IMR-90 (cell line): ENCODE data around the gene PCED1A. TPM values are rescaled to one million over a fixed set of nuclear protein-coding genes. Genes with fewer than 3 reads are reported as not detected.

Source experiments
- ATAC-seq: fragments of 200-7000 bp; cut with Tn5 transposase; 2 replicates; pipeline ENCODE4 v1.9.1; 2020; ENCODE audit warnings: low read depth, mild to moderate bottlenecking, moderate library complexity
- BruUV-seq: library from RNA; stranded (reverse); fragments of 400-500 nt; replicated peaks from 2 replicates; lab custom pipeline; 2021; lab: Mats Ljungman, UMichigan
- CTCF ChIA-PET: fragments of 300-600 bp; formaldehyde crosslinking; extraction: SDS; loops from one replicate; lab custom pipeline; 2021; ENCODE audit warnings: antibody characterized with exemption; lab: Yijun Ruan, JAX
- POLR2A ChIA-PET: fragments of 300-600 bp; sonication (Branson Sonifier 250); formaldehyde crosslinking; loops from one replicate; lab custom pipeline; 2022; ENCODE audit warnings: antibody characterized with exemption; ENCODE audit not compliant: unreplicated experiment; lab: Charles Lee
- DNase-seq: peaks from one replicate; pipeline ENCODE4 v3.0.0; 2013
- H2AFZ ChIP-seq: replicated peaks from 2 replicates; pipeline ENCODE3; 2013; ENCODE audit warnings: low read length, mild to moderate bottlenecking; ENCODE audit not compliant: poor library complexity
- H2AK5ac ChIP-seq: 2 replicates; pipeline ENCODE4 v1.6.1; 2013; ENCODE audit warnings: low read depth, low read length, inconsistent platforms
- H2AK9ac ChIP-seq: replicated peaks from 2 replicates; pipeline ENCODE3; 2013; ENCODE audit warnings: mild to moderate bottlenecking, low read depth, low read length, moderate library complexity; ENCODE audit not compliant: poor library complexity
- H2BK120ac ChIP-seq: 2 replicates; pipeline ENCODE4 v1.6.1; 2013; ENCODE audit warnings: low read depth, low read length, inconsistent platforms
- H2BK15ac ChIP-seq: 3 replicates; pipeline ENCODE4 v1.6.1; 2013; ENCODE audit warnings: low read depth, low read length, inconsistent platforms
- H2BK20ac ChIP-seq: 2 replicates; pipeline ENCODE4 v1.6.1; 2013; ENCODE audit warnings: low read depth, mild to moderate bottlenecking, inconsistent platforms, low read length, moderate library complexity
- H2BK5ac ChIP-seq: 2 replicates; pipeline ENCODE4 v1.6.1; 2013; ENCODE audit warnings: mild to moderate bottlenecking, low read depth, low read length, inconsistent platforms; ENCODE audit not compliant: poor library complexity, severe bottlenecking
- H3K14ac ChIP-seq: replicated peaks from 2 replicates; pipeline ENCODE4 v1.6.1; 2013; ENCODE audit warnings: low read depth, low read length, inconsistent platforms
- H3K18ac ChIP-seq: 2 replicates; pipeline ENCODE4 v1.6.1; 2013; ENCODE audit warnings: low read depth, low read length, control low read depth
- H3K23ac ChIP-seq: 2 replicates; pipeline ENCODE4 v1.6.1; 2013; ENCODE audit warnings: low read depth, low read length, inconsistent platforms
- H3K27ac ChIP-seq: 2 replicates; pipeline ENCODE4 v1.5.1; 2013; ENCODE audit warnings: mild to moderate bottlenecking, control low read depth, low read length; ENCODE audit not compliant: insufficient read depth
- H3K27me3 ChIP-seq: 2 replicates; pipeline ENCODE4 v1.6.1; 2013; ENCODE audit warnings: low read length; ENCODE audit not compliant: control insufficient read depth, insufficient read depth
- H3K36me3 ChIP-seq: 2 replicates; pipeline ENCODE4 v1.6.1; 2013; ENCODE audit warnings: low read length, mixed read lengths; ENCODE audit not compliant: control insufficient read depth, insufficient read depth
- H3K4ac ChIP-seq: 2 replicates; pipeline ENCODE4 v1.6.1; 2013; ENCODE audit warnings: low read depth, low read length, inconsistent platforms
- H3K4me1 ChIP-seq: 2 replicates; pipeline ENCODE4 v1.6.1; 2013; ENCODE audit warnings: low read length, mixed read lengths; ENCODE audit not compliant: control insufficient read depth, insufficient read depth
- H3K4me2 ChIP-seq: 2 replicates; pipeline ENCODE4 v1.6.1; 2013; ENCODE audit warnings: low read depth, mild to moderate bottlenecking, control low read depth, low read length, moderate library complexity
- H3K4me3 ChIP-seq: 2 replicates; pipeline ENCODE4 v1.5.1; 2013; ENCODE audit warnings: low read depth, mild to moderate bottlenecking, control low read depth, low read length, moderate library complexity; ENCODE audit not compliant: insufficient read depth
- H3K56ac ChIP-seq: 2 replicates; pipeline ENCODE4 v1.6.1; 2013; ENCODE audit warnings: low read length, inconsistent platforms; ENCODE audit not compliant: insufficient read depth; ENCODE audit errors: extremely low read depth
- H3K79me1 ChIP-seq, 2 experiments: 2 replicates each; pipeline ENCODE4 v1.6.1; 2013; ENCODE audit warnings: low read length in 2 of 2, inconsistent platforms in 1 of 2, low read depth in 1 of 2
- H3K9ac ChIP-seq: 2 replicates; pipeline ENCODE4 v1.6.1; 2013; ENCODE audit warnings: low read depth, low read length, control low read depth
- H3K9me1 ChIP-seq: 2 replicates; pipeline ENCODE4 v1.6.1; 2013; ENCODE audit warnings: low read length, inconsistent platforms; ENCODE audit not compliant: insufficient read depth
- H3K9me3 ChIP-seq: 2 replicates; pipeline ENCODE4 v1.6.1; 2013; ENCODE audit warnings: low read length; ENCODE audit not compliant: control insufficient read depth, insufficient read depth
- H4K20me1 ChIP-seq: 2 replicates; pipeline ENCODE4 v1.6.1; 2013; ENCODE audit warnings: low read length, inconsistent platforms; ENCODE audit not compliant: insufficient read depth
- H4K5ac ChIP-seq: 2 replicates; pipeline ENCODE4 v1.6.1; 2013; ENCODE audit warnings: mild to moderate bottlenecking, low read depth, low read length, control low read depth
- H4K8ac ChIP-seq, 2 experiments: 2 replicates each; pipeline ENCODE4 v1.6.1; 2013; ENCODE audit warnings: low read depth in 2 of 2, low read length in 2 of 2, control low read depth in 1 of 2, inconsistent platforms in 1 of 2
- H4K91ac ChIP-seq: 2 replicates; pipeline ENCODE4 v1.6.1; 2013; ENCODE audit warnings: low read depth, low read length, inconsistent platforms; ENCODE audit not compliant: insufficient read depth
- CHD1 ChIP-seq: IDR thresholded peaks from 2 replicates; pipeline ENCODE4 v1.6.1; 2012; ENCODE audit warnings: low read depth, low read length, improper control_type of control experiment
- FOS ChIP-seq: fragments of 150-350 bp; IDR thresholded peaks from 2 replicates; pipeline ENCODE4 v1.6.1; 2016; ENCODE audit warnings: low read depth, low read length
- MAFK ChIP-seq: IDR thresholded peaks from 2 replicates; pipeline ENCODE4 v1.6.1; 2012; ENCODE audit warnings: low read depth, low read length, improper control_type of control experiment
- MAZ ChIP-seq: IDR thresholded peaks from 2 replicates; pipeline ENCODE4 v1.6.1; 2012; ENCODE audit warnings: low read depth, mild to moderate bottlenecking, low read length, improper control_type of control experiment, moderate library complexity, borderline replicate concordance
- POLR2A ChIP-seq: IDR thresholded peaks from 2 replicates; pipeline ENCODE4 v1.6.1; 2012; ENCODE audit warnings: mild to moderate bottlenecking, low read depth, low read length
- RAD21 ChIP-seq: IDR thresholded peaks from 2 replicates; pipeline ENCODE4 v1.6.1; 2012; ENCODE audit warnings: low read length, improper control_type of control experiment
- RCOR1 ChIP-seq: IDR thresholded peaks from 2 replicates; pipeline ENCODE4 v1.6.1; 2012; ENCODE audit warnings: mild to moderate bottlenecking, low read length, improper control_type of control experiment; ENCODE audit not compliant: insufficient replicate concordance
- SMC3 ChIP-seq: fragments of 150-350 bp; IDR thresholded peaks from 2 replicates; pipeline ENCODE4 v1.6.1; 2016; ENCODE audit warnings: low read depth, mild to moderate bottlenecking, antibody characterized with exemption, low read length, moderate library complexity
- WGBS, 2 experiments: methylation state at CpG; one replicate each; pipeline versions ENCODE4 v1.1.5 to v1.1.7; 2013; ENCODE audit warnings: missing lambda C conversion rate in 2 of 2; ENCODE audit not compliant: insufficient read length in 1 of 2; ENCODE audit errors: extremely low coverage in 2 of 2; 5-methylcytosine and 5-hydroxymethylcytosine counted together
- dilution Hi-C: fragments of 300-500 bp; cut with HindIII; formaldehyde crosslinking; loops from one replicate; pipeline ENCODE4 v1.14.3; 2018; ENCODE audit warnings: low sequenced_read_pairs; ENCODE audit not compliant: unreplicated experiment
- in situ Hi-C: fragments of 300-500 bp; cut with MboI; formaldehyde crosslinking; loops from 3 replicates; pipeline ENCODE4 v1.14.3; 2019; ENCODE audit warnings: low sequenced_read_pairs, inconsistent platforms, mixed read lengths
- intact Hi-C: fragments of 100-400 bp; cut with micrococcal nuclease; formaldehyde crosslinking; loops from 2 replicates; pipeline ENCODE4 v1.10.0; 2022
- polyA plus RNA-seq, 3 experiments: library from polyadenylated mRNA; depleted of rRNA; stranded (reverse); fragments of >200 nt; gene quantifications; 2 replicates each; pipeline ENCODE4 v1.2.3, GENCODE V29; 2012; ENCODE audit warnings: low replicate concordance in 1 of 3
- total RNA-seq: library from RNA; depleted of rRNA; stranded (reverse); fragments of >200 nt; gene quantifications from 2 replicates; pipeline ENCODE4 v1.2.3, GENCODE V29; 2012

Gene PCED1A
- total and polyA plus RNA-seq, 2 of the 4 experiments (the other 2 are of a cell fraction) = 9.7 to 33.4 TPM

GRCh38 chr20:2822073-2822472 lies 18.4 kb downstream of the PCED1A start:
- TF ChIP-seq SMC3 = no peak
- no peak for TF ChIP-seq FOS
- TF ChIP-seq RCOR1 = no peak
- no peak for TF ChIP-seq POLR2A
- no peak for TF ChIP-seq MAZ
- TF ChIP-seq MAFK = no peak
- TF ChIP-seq CHD1 = no peak
- no peak for TF ChIP-seq RAD21
- DNase-seq = peak; percentile 30
- Histone ChIP-seq H3K14ac (no peak overlapping the region), H3K4me2 (no peak overlapping the region), H2AK9ac (no peak overlapping the region), H3K18ac (no peak overlapping the region), H3K56ac (no peak overlapping the region), H3K4ac (0 out of 2 replicates have a peak overlapping the region, but pooled peaks have one; percentile 42), H4K91ac (no peak overlapping the region), H3K27me3 (no peaks in the 10 kb centered on the region; the same call in 1 of the 2 replicates), H3K27ac (no peak overlapping the region), H3K9me1 (peaks cover 12% of the 10 kb centered on the region), H2BK20ac (no peak overlapping the region), H2AFZ (no peak overlapping the region), H2BK5ac (no peak overlapping the region), H3K4me3 (no peak overlapping the region), H3K4me1 (peaks cover 22% of the 10 kb centered on the region), H2BK15ac (no peak overlapping the region), H3K23ac (no peak overlapping the region), H4K5ac (no peak overlapping the region), H2BK120ac (no peak overlapping the region), H3K9ac (no peak overlapping the region), H4K20me1 (no peaks in the 10 kb centered on the region), H3K79me1 (no peaks in the 10 kb centered on the region), H4K8ac (no peak overlapping the region), H2AK5ac (no peak overlapping the region), H3K36me3 (no peaks in the 10 kb centered on the region), H3K9me3 (no peaks in the 10 kb centered on the region)
- intact Hi-C loops (no loop called here), in situ Hi-C loops (loop anchor here (25.0 kb wide), 1 partner anchor 710 kb away; the partner anchor contains the start of gene STK35), dilution Hi-C loops (no loop called here)
- no CpG with 5 or more reads among the region's 5 CpGs for WGBS, 2 experiments
- peak; percentile 6 for ATAC-seq
- ChIA-PET CTCF (no interaction called here), POLR2A (no interaction called here)
- no TSS peak for BruUV-seq
